HepG2 (cell line): ENCODE measurements around the gene FEV. TPM values are rescaled to one million over a fixed set of nuclear protein-coding genes. Genes with fewer than 3 reads are reported as not detected.

Experiments
- ELF4 ChIP-seq: sonication (generic); formaldehyde crosslinking; IDR thresholded peaks from 2 replicates; pipeline ENCODE4 v1.5.0; 2020; ENCODE audit warnings: missing genetic modification reagents, mild to moderate bottlenecking, moderate library complexity, borderline replicate concordance
- EP300 ChIP-seq, 3 experiments: sonication (generic) in 1 of 3; formaldehyde crosslinking in 1 of 3; IDR thresholded peaks; 2 replicates each; pipeline versions ENCODE4 v1.5.1 to v1.6.1; 2011 to 2020; ENCODE audit warnings: low read depth in 2 of 3, low read length in 2 of 3, borderline replicate concordance in 1 of 3, improper control_type of control experiment in 1 of 3, mild to moderate bottlenecking in 1 of 3, missing genetic modification reagents in 1 of 3, moderate library complexity in 1 of 3
- HHEX ChIP-seq: IDR thresholded peaks from 2 replicates; pipeline ENCODE4 v1.6.1; 2016; ENCODE audit warnings: control low read depth
- KMT2A ChIP-seq: sonication (generic); formaldehyde crosslinking; IDR thresholded peaks from 2 replicates; pipeline ENCODE4 v1.4.0; 2020; ENCODE audit warnings: missing genetic modification reagents
- MEF2D ChIP-seq: sonication (generic); formaldehyde crosslinking; IDR thresholded peaks from 2 replicates; pipeline ENCODE4 v1.5.1; 2020; ENCODE audit warnings: mild to moderate bottlenecking, missing genetic modification reagents
- PCBP2 ChIP-seq: fragments of 200-400 bp; formaldehyde crosslinking; optimal IDR thresholded peaks from 2 replicates; pipeline ENCODE3; 2018; ENCODE audit warnings: low read length, low read depth; ENCODE audit not compliant: poor library complexity, severe bottlenecking
- SAP130 ChIP-seq: IDR thresholded peaks from 2 replicates; pipeline ENCODE4 v1.6.1; 2016; ENCODE audit warnings: low read depth
- SRY ChIP-seq: sonication (generic); formaldehyde crosslinking; IDR thresholded peaks from 2 replicates; pipeline ENCODE4 v1.8.0; 2022; ENCODE audit warnings: mild to moderate bottlenecking, missing genetic modification reagents
- STAT5B ChIP-seq: sonication (generic); formaldehyde crosslinking; IDR thresholded peaks from 2 replicates; pipeline ENCODE4 v1.4.0; 2020; ENCODE audit warnings: missing genetic modification reagents
- TCF7 ChIP-seq: sonication (generic); IDR thresholded peaks from 2 replicates; pipeline ENCODE4 v1.6.1; 2016; ENCODE audit warnings: antibody characterized with exemption, low read depth
- YEATS4 ChIP-seq: sonication (generic); formaldehyde crosslinking; IDR thresholded peaks from 2 replicates; pipeline ENCODE4 v1.4.0; 2020; ENCODE audit warnings: missing genetic modification reagents, borderline replicate concordance
- ZC3H13 ChIP-seq: sonication (generic); formaldehyde crosslinking; IDR thresholded peaks from 2 replicates; pipeline ENCODE4 v1.8.1; 2023; ENCODE audit warnings: mild to moderate bottlenecking, missing genetic modification reagents, moderate library complexity
- ZNF17 ChIP-seq: sonication (generic); formaldehyde crosslinking; IDR thresholded peaks from 2 replicates; pipeline ENCODE4 v1.5.0; 2020; ENCODE audit warnings: mild to moderate bottlenecking, missing genetic modification reagents
- ZNF225 ChIP-seq: sonication (generic); formaldehyde crosslinking; IDR thresholded peaks from 2 replicates; pipeline ENCODE4 v1.4.0; 2020; ENCODE audit warnings: mild to moderate bottlenecking, missing genetic modification reagents
- ZNF30 ChIP-seq: sonication (generic); formaldehyde crosslinking; IDR thresholded peaks from 2 replicates; pipeline ENCODE4 v1.5.0; 2020; ENCODE audit warnings: mild to moderate bottlenecking, missing genetic modification reagents
- ZNF558 ChIP-seq: sonication (generic); formaldehyde crosslinking; IDR thresholded peaks from 2 replicates; pipeline ENCODE4 v1.9.0; 2022; ENCODE audit warnings: mild to moderate bottlenecking, missing genetic modification reagents, borderline replicate concordance
- ZNF563 ChIP-seq: sonication (generic); formaldehyde crosslinking; IDR thresholded peaks from 2 replicates; pipeline ENCODE4 v1.8.0; 2022; ENCODE audit warnings: mild to moderate bottlenecking, moderate library complexity, missing genetic modification reagents
- ZNF607 ChIP-seq: sonication (generic); formaldehyde crosslinking; IDR thresholded peaks from 2 replicates; pipeline ENCODE4 v1.5.1; 2020; ENCODE audit warnings: missing genetic modification reagents, mild to moderate bottlenecking, borderline replicate concordance
- ZNF614 ChIP-seq: IDR thresholded peaks from 2 replicates; pipeline ENCODE4 v1.6.1; 2018; ENCODE audit warnings: missing biosample characterization, missing genetic modification reagents, inconsistent platforms, borderline replicate concordance
- ZNF616 ChIP-seq: sonication (generic); formaldehyde crosslinking; IDR thresholded peaks from 2 replicates; pipeline ENCODE4 v1.5.0; 2020; ENCODE audit warnings: low read depth, mild to moderate bottlenecking, missing genetic modification reagents
- ZNF709 ChIP-seq: sonication (generic); formaldehyde crosslinking; IDR thresholded peaks from 2 replicates; pipeline ENCODE4 v1.5.0; 2020; ENCODE audit warnings: mild to moderate bottlenecking, missing genetic modification reagents
- polyA plus RNA-seq, 8 experiments: library from polyadenylated mRNA; depleted of rRNA in 3 of 8; stranded (reverse) in 7 of 8; unstranded in 1 of 8; fragments of >200 nt; fragmentation: Illumina TruSeq in 4 of 8; extraction: Trizol in 4 of 8; gene quantifications; 2 replicates each; pipeline versions ENCODE4 v1.2.1 to v1.2.3, GENCODE V29; 2011 to 2016; ENCODE audit warnings: low read depth in 4 of 8, missing spikeins in 1 of 8, mixed read lengths in 1 of 8; ENCODE audit not compliant: insufficient read depth in 1 of 8
- total RNA-seq, 5 experiments: library from RNA; depleted of rRNA; stranded (reverse); fragments of >200 nt; fragmentation: Illumina TruSeq; extraction: Trizol; gene quantifications; 2 replicates each; pipeline ENCODE4 v1.2.3, GENCODE V29; 2016; ENCODE audit warnings: low read depth in 1 of 5
- TF ChIP-seq, protein P1 (sequence below): sonication (generic); formaldehyde crosslinking; IDR thresholded peaks from 2 replicates; pipeline ENCODE4 v1.8.0; 2022; ENCODE audit warnings: mild to moderate bottlenecking, missing genetic modification reagents, borderline replicate concordance
- TF ChIP-seq, protein P2 (sequence below): sonication (generic); formaldehyde crosslinking; IDR thresholded peaks from 2 replicates; pipeline ENCODE4 v1.5.0; 2020; ENCODE audit warnings: missing genetic modification reagents
- TF ChIP-seq, protein P3 (sequence below): IDR thresholded peaks from 2 replicates; pipeline ENCODE4 v1.6.1; 2016; ENCODE audit warnings: low read depth, control low read depth
- TF ChIP-seq, protein P4 (sequence below): IDR thresholded peaks from 2 replicates; pipeline ENCODE4 v1.6.1; 2016

FEV gene
- total and polyA plus RNA-seq, 2 of the 13 experiments (the other 11 are each of a cell fraction or from before 2014, with no cell fraction given), result not detected

DNA sequence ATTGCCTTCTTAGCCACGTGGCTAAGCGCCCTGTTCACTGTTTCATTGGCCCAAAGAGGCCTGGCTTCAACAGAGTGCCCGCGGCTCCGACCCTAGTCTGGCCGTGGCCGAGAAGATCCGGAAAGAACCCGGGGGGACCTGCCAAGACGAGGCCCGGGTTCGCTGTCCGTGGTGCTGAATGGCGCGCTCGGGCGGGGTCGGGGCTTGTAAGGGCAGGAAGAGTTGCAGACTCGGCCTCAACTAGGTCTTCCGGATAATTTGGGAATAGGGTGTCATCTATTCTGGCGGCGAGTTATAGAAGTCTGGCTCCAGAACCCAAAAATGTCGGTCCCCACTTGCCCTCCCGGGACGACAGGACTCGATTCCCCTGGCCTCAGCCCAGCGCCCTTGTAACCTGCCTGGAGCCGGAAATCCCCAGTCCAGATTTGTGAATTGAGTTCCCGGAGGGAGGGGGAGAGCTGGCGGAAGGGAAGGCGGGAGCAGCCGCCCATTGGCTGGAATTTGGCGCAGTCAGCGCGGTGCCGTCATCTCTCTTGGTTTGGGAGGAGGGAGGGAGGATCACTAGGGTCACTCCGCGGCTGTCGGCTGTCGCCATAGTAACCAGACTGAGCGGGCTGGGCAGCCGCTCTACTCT is 22.0 kb downstream of the FEV start (continued):
- TF ChIP-seq TCF7, result no peak
- peak; percentile 59; the same call in 1 of the 2 replicates for TF ChIP-seq ZC3H13 (CRISPR knock-in tag)
- TF ChIP-seq ZNF17 (CRISPR knock-in tag), result no peak
- no peak for TF ChIP-seq STAT5B (CRISPR knock-in tag)
- TF ChIP-seq PCBP2, result no peak
- TF ChIP-seq KMT2A (CRISPR knock-in tag), result peak; percentile 44; the same call in 1 of the 2 replicates
- TF ChIP-seq, protein P1, sequence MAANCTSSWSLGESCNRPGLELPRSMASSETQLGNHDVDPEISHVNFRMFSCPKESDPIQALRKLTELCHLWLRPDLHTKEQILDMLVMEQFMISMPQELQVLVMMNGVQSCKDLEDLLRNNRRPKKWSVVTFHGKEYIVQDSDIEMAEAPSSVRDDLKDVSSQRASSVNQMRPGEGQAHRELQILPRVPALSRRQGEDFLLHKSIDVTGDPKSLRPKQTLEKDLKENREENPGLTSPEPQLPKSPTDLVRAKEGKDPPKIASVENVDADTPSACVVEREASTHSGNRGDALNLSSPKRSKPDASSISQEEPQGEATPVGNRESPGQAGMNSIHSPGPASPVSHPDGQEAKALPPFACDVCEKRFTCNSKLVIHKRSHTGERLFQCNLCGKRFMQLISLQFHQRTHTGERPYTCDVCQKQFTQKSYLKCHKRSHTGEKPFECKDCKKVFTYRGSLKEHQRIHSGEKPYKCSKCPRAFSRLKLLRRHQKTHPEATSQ, result no peak
- TF ChIP-seq ZNF563 (CRISPR knock-in tag), result peak; percentile 87; the same call in 1 of the 2 replicates
- TF ChIP-seq ZNF225 (CRISPR knock-in tag), result peak; percentile 48; the same call in 1 of the 2 replicates
- peak; percentile 77; the same call in 1 of the 2 replicates for TF ChIP-seq ZNF616 (CRISPR knock-in tag)
- TF ChIP-seq, protein P2, sequence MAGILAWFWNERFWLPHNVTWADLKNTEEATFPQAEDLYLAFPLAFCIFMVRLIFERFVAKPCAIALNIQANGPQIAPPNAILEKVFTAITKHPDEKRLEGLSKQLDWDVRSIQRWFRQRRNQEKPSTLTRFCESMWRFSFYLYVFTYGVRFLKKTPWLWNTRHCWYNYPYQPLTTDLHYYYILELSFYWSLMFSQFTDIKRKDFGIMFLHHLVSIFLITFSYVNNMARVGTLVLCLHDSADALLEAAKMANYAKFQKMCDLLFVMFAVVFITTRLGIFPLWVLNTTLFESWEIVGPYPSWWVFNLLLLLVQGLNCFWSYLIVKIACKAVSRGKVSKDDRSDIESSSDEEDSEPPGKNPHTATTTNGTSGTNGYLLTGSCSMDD (CRISPR knock-in tag), result peak; percentile 57; the same call in 1 of the 2 replicates
- peak; percentile 71 for TF ChIP-seq SAP130 (CRISPR knock-in tag)
- TF ChIP-seq HHEX (CRISPR knock-in tag), result no peak
- TF ChIP-seq, protein P3, sequence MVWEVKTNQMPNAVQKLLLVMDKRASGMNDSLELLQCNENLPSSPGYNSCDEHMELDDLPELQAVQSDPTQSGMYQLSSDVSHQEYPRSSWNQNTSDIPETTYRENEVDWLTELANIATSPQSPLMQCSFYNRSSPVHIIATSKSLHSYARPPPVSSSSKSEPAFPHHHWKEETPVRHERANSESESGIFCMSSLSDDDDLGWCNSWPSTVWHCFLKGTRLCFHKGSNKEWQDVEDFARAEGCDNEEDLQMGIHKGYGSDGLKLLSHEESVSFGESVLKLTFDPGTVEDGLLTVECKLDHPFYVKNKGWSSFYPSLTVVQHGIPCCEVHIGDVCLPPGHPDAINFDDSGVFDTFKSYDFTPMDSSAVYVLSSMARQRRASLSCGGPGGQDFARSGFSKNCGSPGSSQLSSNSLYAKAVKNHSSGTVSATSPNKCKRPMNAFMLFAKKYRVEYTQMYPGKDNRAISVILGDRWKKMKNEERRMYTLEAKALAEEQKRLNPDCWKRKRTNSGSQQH (CRISPR knock-in tag), result peak; percentile 64; the same call in 1 of the 2 replicates
- TF ChIP-seq YEATS4, result peak; percentile 50; the same call in 1 of the 2 replicates
- 0 out of 2 replicates have a peak, but pooled peaks have one; percentile 27 for TF ChIP-seq ZNF614 (CRISPR knock-in tag)
- TF ChIP-seq EP300 (IDR thresholded peaks at IDR 0.05; ENCODE audit: low read depth in 2 of 2, low read length in 2 of 2), result no peak
- TF ChIP-seq EP300 (CRISPR knock-in tag; IDR thresholded peaks at IDR 0.05; ENCODE audit: borderline replicate concordance), result no peak
- TF ChIP-seq, protein P4, sequence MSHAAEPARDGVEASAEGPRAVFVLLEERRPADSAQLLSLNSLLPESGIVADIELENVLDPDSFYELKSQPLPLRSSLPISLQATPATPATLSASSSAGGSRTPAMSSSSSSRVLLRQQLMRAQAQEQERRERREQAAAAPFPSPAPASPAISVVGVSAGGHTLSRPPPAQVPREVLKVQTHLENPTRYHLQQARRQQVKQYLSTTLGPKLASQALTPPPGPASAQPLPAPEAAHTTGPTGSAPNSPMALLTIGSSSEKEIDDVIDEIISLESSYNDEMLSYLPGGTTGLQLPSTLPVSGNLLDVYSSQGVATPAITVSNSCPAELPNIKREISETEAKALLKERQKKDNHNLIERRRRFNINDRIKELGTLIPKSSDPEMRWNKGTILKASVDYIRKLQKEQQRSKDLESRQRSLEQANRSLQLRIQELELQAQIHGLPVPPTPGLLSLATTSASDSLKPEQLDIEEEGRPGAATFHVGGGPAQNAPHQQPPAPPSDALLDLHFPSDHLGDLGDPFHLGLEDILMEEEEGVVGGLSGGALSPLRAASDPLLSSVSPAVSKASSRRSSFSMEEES (CRISPR knock-in tag), result peak; percentile 82; the same call in 1 of the 2 replicates
- TF ChIP-seq SRY (CRISPR knock-in tag), result peak; percentile 99
- peak; percentile 84 for TF ChIP-seq ZNF607 (CRISPR knock-in tag)
- TF ChIP-seq ZNF709 (CRISPR knock-in tag), result peak; percentile 94
- TF ChIP-seq ELF4, result peak; percentile 78; the same call in 1 of the 2 replicates
- TF ChIP-seq ZNF558 (CRISPR knock-in tag), result peak; percentile 86; the same call in 1 of the 2 replicates
- 0 out of 2 replicates have a peak, but pooled peaks have one; percentile 64 for TF ChIP-seq ZNF30 (CRISPR knock-in tag)
- peak; percentile 88 for TF ChIP-seq MEF2D (CRISPR knock-in tag)
